Cardiac septum (tissue), 1 donor: ENCODE data around the gene PNLIPRP3. TPM values are rescaled to one million over a fixed set of nuclear protein-coding genes. Genes with fewer than 3 reads are reported as not detected.
"Not testable (repeated sequence)": the region's sequence is repeated elsewhere in the genome, so short reads cannot be mapped to it uniquely, and the experiment has no call there.

Experiments used
- DNase-seq: peaks from one replicate; pipeline ENCODE4 v3.0.0-alpha.2; 2020; ENCODE audit warnings: low spot score
- intact Hi-C: fragments of 100-400 bp; cut with DNase I; formaldehyde crosslinking; loops from one replicate; pipeline ENCODE4 v1.14.0; 2022
- long read RNA-seq: library from polyadenylated mRNA; unstranded; transcript quantifications from one replicate; pipeline ENCODE4 v2.0.0, GENCODE V29; 2021
- total RNA-seq: library from RNA; stranded (reverse); fragmentation: NEBNext Ultra II Directional; extraction: Animal tissue kit (Norgen Biotek cat#: 25700); gene quantifications from one replicate; pipeline ENCODE4 v1.2.1, GENCODE V29; 2021
- donor health status: DM: no; HTN: no; CAD: no.

Gene PNLIPRP3
- total RNA-seq = not detected
- long read RNA-seq = 0 reads

DNA sequence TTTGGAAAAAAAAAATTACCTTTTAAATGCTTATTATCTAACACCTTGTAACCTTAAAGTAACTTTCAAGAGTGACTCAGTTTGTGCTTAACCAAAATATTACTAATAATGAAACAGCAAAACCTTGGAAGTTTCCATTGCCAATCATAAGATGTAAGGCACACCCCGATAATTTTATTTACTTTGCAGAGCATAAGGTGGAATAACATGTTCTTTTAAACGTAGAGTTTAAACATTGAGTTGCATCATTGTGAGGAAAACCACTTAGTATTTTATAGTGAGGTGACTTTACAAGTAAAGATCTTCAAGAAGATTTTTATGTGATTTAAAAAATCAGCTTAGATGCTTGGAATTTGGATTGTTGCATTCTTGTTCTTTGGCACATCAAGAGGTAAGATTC lies at the start of gene PNLIPRP3:
PNLIPRP3 (plus strand) TSS at position 177 of the 400 bp plus-strand sequence; CDS start at position 343, 166 bp downstream.
- intact Hi-C loops = no loop called here
- DNase-seq = no peak

DNA sequence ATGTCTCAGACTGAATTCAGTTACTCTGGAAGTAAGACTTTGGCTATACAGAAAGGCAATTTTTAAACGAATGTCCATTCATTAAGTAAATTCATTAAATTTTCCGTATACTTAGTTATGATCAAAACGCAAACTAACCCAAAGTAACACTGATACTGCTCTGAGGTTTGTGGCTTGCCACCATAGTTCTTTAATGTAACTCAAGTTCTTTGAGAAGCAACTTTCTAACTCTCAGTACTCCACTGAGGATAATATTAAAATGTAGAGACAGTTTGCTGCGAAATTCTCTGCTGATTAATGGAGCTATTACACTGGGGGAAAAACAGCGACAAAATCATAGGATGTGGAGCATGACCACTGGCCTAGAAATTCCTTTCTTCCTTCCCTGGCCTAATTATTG lies 45.4 kb upstream of the PNLIPRP3 start:
- DNase-seq = no peak
- intact Hi-C loops = loop anchor here (10.0 kb wide), 1 partner anchor 1027 kb away; no protein-coding TSS in a partner anchor

DNA sequence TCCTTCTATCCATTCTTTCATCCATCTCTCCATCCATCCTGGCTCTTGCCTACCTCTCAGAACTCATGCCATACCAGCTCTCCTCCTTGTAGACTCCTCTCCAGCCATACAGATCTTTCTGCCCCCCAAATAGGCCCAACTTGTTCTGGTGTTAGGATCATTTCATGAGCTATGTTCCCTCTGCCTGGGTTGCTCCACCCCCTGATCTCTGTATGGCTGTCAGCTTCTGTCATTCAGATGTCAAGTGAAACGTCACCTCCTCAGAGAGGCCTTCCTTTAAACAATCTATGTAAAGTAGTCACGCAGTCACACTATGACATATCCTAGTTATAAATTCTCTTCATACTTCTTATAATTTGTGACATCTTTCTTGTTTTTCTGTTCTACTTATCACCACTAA lies 42.3 kb upstream of the PNLIPRP3 start:
- intact Hi-C loops = loop anchor here (10.0 kb wide), 1 partner anchor 1031 kb away; no protein-coding TSS in a partner anchor
- no peak for DNase-seq

DNA sequence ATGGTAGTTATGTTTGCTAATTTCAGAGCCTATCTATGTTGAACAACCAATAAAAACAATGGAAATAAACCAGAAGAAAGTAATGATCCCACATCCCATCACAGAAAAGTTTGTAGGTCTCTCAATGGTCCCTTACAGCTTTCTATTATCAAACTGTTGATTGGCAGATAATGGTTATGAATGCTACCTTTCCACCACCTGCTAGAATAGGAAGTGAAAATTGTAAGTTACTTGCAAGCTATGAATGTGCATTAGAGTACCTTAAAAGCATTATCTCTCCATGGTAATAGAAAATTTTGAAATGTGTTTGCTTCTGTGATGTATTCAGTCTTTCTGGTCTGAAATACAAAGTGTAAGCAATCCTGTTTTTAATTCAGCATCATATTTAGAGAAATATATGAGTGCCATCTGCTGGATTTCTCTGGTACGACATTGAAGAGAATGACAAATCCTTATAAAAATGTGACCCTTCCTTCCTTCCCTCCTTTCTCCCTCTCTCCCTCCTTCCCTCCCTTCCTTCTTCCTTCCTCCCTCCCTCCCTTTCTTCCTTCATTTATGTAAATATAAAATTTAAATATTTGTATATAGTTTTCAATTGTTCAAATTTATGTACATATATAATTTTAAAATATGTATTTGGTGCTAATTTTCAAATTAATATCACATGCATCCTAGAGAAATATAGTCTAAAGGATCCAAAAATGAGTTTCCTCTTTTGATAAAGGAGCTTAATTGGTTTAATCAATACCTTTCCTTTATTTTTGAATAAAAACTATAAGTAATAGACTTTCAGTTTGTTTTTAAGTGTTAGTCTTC lies 41.4 kb upstream of the PNLIPRP3 start:
- DNase-seq = no peak
- intact Hi-C loops = loop anchor here (10.0 kb wide), 1 partner anchor 1031 kb away; no protein-coding TSS in a partner anchor

DNA sequence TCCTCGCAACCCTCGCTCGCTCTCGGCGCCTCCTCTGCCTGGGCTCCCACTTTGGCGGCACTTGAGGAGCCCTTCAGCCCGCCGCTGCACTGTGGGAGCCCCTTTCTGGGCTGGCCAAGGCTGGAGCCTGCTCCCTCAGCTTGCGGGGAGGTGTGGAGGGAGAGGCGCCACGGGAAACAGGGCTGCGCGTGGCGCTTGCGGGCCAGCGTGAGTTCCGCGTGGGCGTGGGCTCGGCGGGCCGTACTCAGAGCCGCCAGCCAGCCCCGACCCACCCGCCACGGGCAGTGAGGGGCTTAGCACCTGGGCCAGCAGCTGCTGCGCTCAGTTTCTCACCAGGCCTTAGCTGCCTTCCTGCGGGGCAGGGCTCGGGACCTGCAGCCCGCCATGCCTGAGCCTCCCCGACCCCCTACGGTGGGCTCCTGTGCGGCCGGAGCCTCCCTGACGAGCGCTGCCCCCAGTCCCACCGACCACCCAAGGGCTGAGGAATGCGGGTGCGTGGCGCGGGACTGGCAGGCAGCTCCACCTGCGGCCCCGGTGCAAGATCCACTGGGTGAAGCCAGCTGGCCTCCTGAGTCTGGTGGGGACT lies 34.3 kb upstream of the PNLIPRP3 start:
- intact Hi-C loops, DNase-seq: not testable (repeated sequence)

DNA sequence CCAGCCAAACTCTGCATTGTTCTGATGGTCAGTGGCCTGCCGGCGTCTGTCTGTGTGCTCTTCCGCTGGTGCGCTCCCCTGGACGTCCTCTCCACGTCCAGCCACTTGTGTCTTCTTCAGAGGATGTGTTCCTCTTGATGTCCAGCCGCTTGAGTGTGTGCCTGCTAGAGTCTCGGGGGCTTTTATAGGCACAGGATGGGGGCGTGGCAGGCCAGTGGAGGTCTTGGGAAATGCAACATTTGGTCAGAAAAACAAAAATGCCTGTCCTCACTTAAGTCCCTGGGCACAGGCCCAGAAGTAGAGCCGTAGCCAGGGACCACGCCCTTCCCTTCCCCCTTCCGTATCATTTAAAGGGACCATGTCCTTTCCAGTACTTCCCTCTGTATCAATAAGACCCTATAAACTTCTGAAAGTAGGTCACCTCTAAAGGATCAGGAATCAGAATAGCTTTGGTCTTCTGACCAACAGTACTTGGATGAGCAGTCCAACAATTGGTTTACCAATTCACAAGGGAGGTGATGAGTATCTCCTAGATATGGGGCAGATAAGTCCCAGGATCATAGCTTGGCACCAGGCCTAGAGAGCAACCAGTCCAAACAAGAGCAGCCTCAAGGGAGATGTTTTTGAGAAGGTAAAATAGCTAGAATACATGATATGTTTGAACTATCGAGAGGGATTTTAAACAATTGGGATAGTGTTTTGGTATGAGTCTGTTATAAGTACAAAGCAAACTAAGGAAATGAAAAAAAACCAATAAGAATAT lies 32.2 kb upstream of the PNLIPRP3 start:
- DNase-seq = no peak
- intact Hi-C loops = no loop called here

DNA sequence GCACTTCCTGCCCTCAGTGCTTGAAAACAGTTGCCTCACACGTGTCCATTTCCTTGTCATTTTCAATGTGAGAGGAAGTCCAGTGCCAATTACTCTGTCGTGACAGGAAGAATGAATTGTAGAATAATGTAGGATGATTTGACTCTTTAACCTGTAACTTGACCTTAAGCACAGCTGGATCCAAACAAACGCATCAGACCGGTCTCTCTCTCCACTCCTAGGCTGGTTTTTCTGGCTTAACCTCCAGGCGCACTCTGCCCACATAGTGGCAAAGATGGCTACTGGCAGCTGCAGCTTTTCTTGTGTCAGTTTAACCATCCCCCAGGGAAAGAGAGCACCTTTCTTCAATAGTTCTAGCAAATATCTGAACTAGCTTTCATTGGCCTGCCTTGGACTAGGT lies 29.4 kb upstream of the PNLIPRP3 start:
- no peak for DNase-seq

DNA sequence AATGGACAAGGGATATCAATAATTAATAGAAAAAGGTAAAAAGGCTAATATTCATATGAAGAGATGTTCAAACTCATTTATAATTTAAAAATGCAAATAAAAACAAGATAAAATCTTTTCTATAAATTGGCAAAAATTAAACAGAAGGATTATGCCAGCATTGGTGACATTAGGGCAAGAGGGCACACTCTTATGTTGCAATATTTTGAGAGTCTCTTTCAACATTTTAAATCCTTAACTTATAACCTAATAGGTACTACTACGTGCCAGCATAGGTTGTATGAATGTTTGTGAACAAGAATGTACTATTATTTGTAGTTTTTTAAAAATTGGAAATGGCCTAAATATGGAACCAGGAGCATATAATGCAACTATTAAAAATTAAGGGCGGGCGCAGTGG lies 24.8 kb upstream of the PNLIPRP3 start:
- no peak for DNase-seq
- intact Hi-C loops = no loop called here

More for the DNA sequence above, 29.4 kb upstream of the PNLIPRP3 start:
- intact Hi-C loops = no loop called here

DNA sequence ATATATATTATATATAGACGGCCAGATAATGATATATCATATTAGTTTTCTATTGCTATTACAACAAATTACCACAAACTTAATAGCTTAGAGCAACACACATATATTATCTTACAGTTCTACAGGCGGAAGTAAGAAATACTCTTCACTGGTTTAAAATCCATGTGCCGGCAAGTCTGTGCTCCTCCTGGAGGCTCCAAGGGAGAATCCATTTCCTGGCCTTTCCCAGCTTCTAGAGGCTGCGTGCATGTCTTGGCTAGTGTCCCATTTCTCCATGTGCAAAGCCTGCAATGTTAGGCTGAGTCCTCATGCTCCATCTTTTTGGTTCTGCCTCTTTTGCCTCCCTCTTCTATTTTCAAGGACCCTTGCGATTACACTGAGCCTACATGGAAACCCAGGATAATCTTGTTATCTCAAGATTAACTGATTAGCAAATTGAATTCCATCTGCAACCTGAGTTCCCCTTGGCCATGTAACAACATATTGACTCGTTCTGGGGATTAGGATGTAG lies 23.9 kb upstream of the PNLIPRP3 start:
- intact Hi-C loops = no loop called here
- no peak for DNase-seq

DNA sequence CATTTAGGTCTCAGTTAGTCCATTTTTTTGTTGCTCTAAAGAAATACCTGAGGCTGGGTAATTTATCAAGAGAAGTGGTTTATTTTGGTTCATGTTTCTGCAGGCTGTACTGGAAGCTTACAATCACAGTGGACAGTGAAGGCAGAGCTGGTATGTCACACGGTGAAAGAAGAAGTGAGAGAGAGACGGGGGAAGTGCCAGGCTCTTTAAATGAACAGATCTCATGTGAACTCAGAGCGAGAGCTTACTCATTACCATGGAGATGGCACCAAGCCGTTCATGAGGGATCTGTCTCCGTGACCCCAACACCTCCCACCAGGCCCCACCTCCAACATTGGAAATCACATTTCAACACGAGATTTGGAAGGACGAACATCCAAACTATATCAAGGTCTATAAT lies 18.9 kb upstream of the PNLIPRP3 start:
- intact Hi-C loops = no loop called here
- DNase-seq = no peak

DNA sequence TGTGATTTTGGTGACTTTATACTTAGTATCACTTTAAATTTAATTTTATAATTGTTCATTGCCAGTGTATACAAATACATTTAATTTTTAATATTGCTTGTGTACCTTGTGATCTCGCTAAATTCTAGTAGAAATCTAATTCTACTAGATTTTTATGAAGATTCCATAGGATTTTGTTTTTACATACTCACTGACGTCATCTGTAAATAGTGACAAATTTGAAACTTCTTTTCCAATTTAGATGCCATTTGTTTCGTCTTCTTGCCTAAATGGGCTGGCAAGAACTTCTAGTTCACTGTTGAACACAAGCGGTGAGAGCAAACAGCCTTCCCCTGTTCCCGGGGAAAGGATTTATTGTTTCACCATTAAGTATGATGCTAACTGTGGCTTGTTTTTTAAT lies 17.3 kb upstream of the PNLIPRP3 start:
- DNase-seq = no peak
- intact Hi-C loops = no loop called here

DNA sequence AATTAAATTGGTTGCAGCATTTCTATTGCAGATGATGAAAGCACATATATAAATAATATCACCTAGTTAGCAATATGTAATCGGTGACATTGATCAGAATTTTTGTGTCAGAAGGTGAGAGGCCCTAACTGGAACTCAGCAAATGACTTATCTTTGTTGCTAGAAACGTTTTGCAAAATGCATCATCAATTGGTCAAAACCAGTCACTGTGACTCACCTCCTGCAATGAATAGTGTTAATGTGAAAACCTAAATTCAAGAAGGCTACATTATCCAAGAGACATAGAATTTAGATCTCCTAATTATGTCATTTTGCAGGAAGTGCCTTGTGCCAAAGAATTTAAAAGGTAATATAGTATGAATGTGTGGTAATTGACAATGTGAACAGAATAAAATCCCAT lies 9.8 kb upstream of the PNLIPRP3 start:
- no peak for DNase-seq
- intact Hi-C loops = no loop called here

DNA sequence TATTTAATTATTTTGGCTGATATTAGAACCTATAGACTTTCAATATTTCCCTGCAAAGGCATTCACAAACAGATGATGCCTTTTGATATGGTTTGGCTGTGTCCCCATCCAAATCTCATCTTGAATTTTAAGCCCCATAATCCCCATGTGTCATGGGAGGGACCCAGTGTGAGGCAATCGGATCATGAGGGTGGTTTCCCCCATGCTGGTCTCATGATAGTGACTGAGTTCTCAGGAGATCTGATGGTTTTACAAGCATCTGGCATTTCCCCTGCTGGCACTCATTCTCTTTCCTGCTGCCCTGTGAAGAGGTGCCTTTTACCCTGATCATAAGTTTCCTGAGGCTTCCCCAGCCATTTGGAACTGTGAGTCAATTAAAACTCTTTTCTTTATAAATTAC lies 9.3 kb upstream of the PNLIPRP3 start:
- intact Hi-C loops = no loop called here
- DNase-seq = no peak

DNA sequence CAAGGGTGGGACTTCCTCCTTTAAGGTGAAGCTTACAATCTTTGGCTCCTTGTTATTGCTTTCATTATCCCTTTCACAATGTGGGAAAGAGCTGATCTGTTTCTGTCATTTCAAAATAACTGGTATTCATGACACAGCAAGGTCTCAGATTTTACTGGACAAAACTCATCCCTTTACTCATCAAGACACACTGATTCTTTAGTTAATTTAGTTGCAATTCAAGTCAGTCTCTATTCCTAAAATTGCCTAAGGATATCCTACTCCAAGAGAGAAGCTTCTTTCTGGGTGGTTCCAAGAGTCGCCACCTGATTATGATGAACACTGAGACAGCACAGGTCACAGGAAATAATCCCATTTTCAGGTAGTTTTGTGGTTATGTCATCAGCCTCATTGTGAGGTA lies 5.8 kb upstream of the PNLIPRP3 start:
- intact Hi-C loops = no loop called here

DNA sequence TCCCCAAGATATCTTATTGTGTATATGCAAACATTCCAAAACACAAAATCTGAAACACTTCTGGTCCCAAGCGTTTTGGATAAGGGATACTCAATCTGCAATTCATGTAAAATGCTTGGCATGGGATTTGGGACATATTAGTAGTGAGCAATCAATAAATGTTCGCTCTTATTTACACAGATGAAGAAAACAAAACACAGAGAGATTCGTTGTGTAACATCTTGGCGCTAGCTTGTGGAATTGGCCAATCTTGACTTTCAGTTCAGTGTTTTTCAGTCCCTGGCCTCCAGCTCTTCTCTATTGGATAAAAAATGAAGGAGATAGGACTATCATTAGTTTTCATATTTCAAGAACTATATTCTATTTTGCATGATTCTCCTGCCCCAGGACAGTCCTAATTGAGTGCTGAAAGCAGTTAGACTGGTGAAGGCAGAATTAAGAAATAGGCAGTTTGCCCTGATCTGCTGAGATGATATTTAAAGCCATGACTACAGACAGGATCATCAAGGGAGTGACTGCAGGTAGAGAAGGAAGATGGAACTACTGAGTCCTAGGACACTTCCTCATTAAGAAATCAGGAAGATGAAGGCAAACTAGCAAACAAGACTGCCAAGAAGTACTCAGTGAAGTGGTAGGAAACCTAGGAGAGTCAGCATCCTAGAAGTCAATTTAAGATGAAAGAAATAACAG lies 1.8 kb downstream of the PNLIPRP3 start:
- intact Hi-C loops = no loop called here
- DNase-seq = no peak

More for the DNA sequence above, 5.8 kb upstream of the PNLIPRP3 start:
- no peak for DNase-seq

DNA sequence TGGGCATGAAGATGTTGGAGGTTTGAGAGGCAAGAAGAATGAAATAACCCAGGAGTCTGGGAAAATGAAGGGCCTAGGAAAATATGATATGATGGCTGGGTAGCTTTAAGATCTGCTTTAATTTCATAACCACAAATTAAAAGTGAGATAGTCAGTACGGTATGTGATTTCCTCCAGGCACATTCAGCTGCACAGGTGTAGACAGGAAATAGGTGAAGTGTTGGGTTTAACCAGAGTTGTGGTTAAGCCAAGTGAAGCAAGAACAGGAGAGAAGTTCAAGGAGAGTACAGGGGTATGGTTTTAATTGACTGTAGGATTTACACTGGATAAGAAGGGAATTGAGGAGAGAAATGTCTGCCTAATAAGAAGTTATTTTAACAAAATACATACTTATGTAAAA lies 2.6 kb downstream of the PNLIPRP3 start:
- intact Hi-C loops = no loop called here
- no peak for DNase-seq

DNA sequence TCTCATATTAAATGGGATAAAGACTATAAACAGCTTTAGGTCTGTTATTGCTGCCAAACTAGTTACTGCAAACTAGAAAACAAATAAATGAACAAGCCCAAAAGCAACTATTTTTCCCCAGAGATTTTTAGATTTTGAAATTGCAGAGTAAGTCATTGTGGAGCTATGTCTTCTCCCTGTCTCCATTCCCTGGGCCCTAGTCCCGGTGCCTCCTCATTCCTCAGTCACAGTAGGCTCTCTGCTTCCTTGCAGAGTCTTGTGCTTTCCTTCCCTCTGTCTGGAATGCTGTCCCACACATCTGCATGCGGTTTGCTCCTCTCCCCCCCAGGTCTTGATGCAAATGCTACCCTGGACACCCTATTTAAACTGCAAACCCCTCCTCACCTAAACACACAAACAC lies 4.0 kb downstream of the PNLIPRP3 start:
- no peak for DNase-seq
- intact Hi-C loops = no loop called here

DNA sequence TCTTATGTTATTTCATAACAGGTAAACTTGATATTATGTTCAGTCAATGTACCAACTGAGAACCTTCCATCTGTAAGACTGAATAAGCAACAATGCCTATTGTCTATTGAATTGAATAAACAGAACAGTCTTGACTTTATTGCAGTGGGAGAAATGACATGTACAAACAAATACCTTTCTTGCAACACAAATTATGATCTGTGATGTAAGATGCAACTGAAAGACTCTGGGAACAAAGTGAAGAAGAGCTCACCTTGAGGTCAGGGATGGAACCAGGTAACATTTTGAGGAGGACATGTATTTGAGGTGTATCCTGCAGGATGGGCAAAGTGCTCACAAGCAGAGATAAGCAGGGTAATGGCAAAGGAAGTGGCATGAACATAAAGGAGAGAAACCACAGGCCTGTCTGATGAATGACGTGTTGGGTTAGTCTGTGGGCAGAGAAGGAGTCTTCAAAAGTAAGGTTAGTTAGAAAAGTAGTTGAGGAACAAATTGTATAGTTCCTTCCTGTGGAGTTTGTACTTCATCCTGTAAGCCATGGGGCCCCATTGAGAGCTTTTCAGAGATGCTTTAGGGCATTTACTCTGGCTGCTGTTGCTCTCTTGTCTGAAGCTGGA lies 9.5 kb downstream of the PNLIPRP3 start:
- intact Hi-C loops = no loop called here
- DNase-seq = no peak

DNA sequence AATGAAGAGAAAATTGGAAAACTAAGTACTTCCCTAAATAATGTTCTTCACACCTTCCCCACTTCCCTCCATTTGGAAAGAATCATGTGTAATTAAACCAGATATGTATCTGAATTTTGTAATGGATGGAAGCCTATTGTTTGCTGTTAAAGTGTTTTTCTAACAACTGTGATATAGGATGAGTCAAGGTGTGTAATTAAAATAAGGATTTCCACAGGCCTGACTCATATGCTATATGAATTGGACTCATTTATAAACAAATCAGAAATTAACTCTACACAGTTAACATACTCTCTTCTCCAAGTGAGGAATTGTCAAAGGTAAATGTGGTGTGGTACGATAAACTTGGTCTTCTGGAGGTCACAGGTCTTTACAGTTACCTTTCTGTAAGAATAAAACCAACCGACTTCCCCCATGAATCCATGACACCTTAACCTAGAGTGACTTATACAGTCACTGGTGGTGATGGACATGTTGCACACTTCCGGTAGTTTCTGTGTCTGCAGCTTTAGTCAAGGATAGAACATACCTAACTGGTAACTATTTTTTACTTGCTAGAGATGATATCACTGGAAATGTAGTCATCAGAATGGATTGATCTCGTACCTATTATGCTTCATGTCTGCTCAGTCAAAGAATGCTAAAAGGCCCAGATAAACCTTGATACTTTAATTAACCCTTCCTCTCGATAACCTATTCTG lies 12.8 kb downstream of the PNLIPRP3 start:
- intact Hi-C loops = no loop called here
- no peak for DNase-seq
